ENCODE data around the gene CDC42.
"Not testable (repeated sequence)": the region's sequence is repeated elsewhere in the genome, so short reads cannot be mapped to it uniquely, and the experiment has no call there.

Gene CDC42

GRCh38 chr1:22031214-22031962 lies 21.1 kb upstream of the CDC42 start:
- DNase-seq, result peak in 2 of 10 donors; percentile 42 to 52
- intact Hi-C loops (cut with DNase I), result no loop called here

GRCh38 chr1:22034834-22035233 lies 17.7 kb upstream of the CDC42 start:
- intact Hi-C loops (cut with DNase I), result not testable (repeated sequence)

GRCh38 chr1:22037520-22037919 lies 15.0 kb upstream of the CDC42 start:
- intact Hi-C loops (cut with DNase I), result no loop called here
- peak in 1 of 10 donors; percentile 17 for DNase-seq

More at GRCh38 chr1:22034834-22035233, 17.7 kb upstream of the CDC42 start:
- DNase-seq, result peak in 1 of 10 donors; percentile 27

- DNase-seq, result peak in 5 of 10 donors; percentile 7 to 87 (median 48)
- intact Hi-C loops (cut with DNase I), result no loop called here
Observed at GRCh38 chr1:22038036-22038435, 14.5 kb upstream of the CDC42 start.

- intact Hi-C loops (cut with DNase I), result no loop called here
- peak in 1 of 10 donors; percentile 14 for DNase-seq
Observed at GRCh38 chr1:22039594-22040285, 12.8 kb upstream of the CDC42 start.

GRCh38 chr1:22040286-22040623 lies 12.3 kb upstream of the CDC42 start:
- intact Hi-C loops (cut with DNase I), result no loop called here
- no peak for DNase-seq

GRCh38 chr1:22041505-22041904 lies 11.0 kb upstream of the CDC42 start:
- DNase-seq, result no peak
- intact Hi-C loops (cut with DNase I), result no loop called here

GRCh38 chr1:22043198-22043769 lies 9.2 kb upstream of the CDC42 start:
- DNase-seq, result no peak

GRCh38 chr1:22044690-22045420 lies 7.7 kb upstream of the CDC42 start:
- intact Hi-C loops (cut with DNase I), result no loop called here
- DNase-seq, result peak in 1 of 10 donors; percentile 15

More at GRCh38 chr1:22043198-22043769, 9.2 kb upstream of the CDC42 start:
- intact Hi-C loops (cut with DNase I), result no loop called here

GRCh38 chr1:22045604-22046228 lies 6.8 kb upstream of the CDC42 start:
- intact Hi-C loops (cut with DNase I), result no loop called here

GRCh38 chr1:22048351-22049192 lies 3.9 kb upstream of the CDC42 start:
- intact Hi-C loops (cut with DNase I), result no loop called here
- DNase-seq, result peak in 3 of 10 donors; percentile 10 to 71 (median 47)

More at GRCh38 chr1:22045604-22046228, 6.8 kb upstream of the CDC42 start:
- DNase-seq, result no peak

GRCh38 chr1:22050330-22050729 lies 2.2 kb upstream of the CDC42 start:
- peak in 1 of 10 donors; percentile 24 for DNase-seq
- intact Hi-C loops (cut with DNase I), result no loop called here

GRCh38 chr1:22051607-22052114 lies 848 bp upstream of the CDC42 start:
- intact Hi-C loops (cut with DNase I), result loop anchor here (1.0 kb wide), 1 partner anchor 26 kb away; no protein-coding TSS in a partner anchor

GRCh38 chr1:22053017-22053860 lies 730 bp downstream of the CDC42 start:
- peak; percentile 20 to 89 (median 34) for DNase-seq
- intact Hi-C loops (cut with DNase I), result no loop called here

More at GRCh38 chr1:22051607-22052114, 848 bp upstream of the CDC42 start:
- DNase-seq, result peak in 1 of 10 donors; percentile 25

GRCh38 chr1:22053861-22054770 lies 1.6 kb downstream of the CDC42 start:
- intact Hi-C loops (cut with DNase I), result no loop called here
- peak in 2 of 10 donors; percentile 33 to 83 for DNase-seq

GRCh38 chr1:22055463-22055862 lies 3.0 kb downstream of the CDC42 start:
- intact Hi-C loops (cut with DNase I), result no loop called here

GRCh38 chr1:22056043-22056442 lies 3.5 kb downstream of the CDC42 start:
- intact Hi-C loops (cut with DNase I), result no loop called here
- DNase-seq, result peak in 1 of 10 donors; percentile 9

More at GRCh38 chr1:22055463-22055862, 3.0 kb downstream of the CDC42 start:
- peak in 1 of 10 donors; percentile 24 for DNase-seq

All from posterior cingulate gyrus (tissue), 11 donors.